ENCODE data around the gene TCERG1L.
"Not testable (repeated sequence)": the region's sequence is repeated elsewhere in the genome, so short reads cannot be mapped to it uniquely, and the experiment has no call there.

Gene TCERG1L

GRCh38 chr10:131248376-131249165, 63.0 kb downstream of the TCERG1L start:
- no peak for DNase-seq (ENCODE audit: low read depth in 2 of 2)

- DNase-seq (ENCODE audit: low read depth in 2 of 2): no peak
Measured at GRCh38 chr10:131247873-131248272, 63.6 kb downstream of the TCERG1L start.

- DNase-seq (ENCODE audit: low read depth in 2 of 2): no peak
Measured at GRCh38 chr10:131246775-131247174, 64.7 kb downstream of the TCERG1L start.

GRCh38 chr10:131246089-131246488, 65.4 kb downstream of the TCERG1L start:
- no peak for DNase-seq (ENCODE audit: low read depth in 2 of 2)

- DNase-seq (ENCODE audit: low read depth in 2 of 2): no peak
Measured at GRCh38 chr10:131245475-131246059, 66.0 kb downstream of the TCERG1L start.

- DNase-seq (ENCODE audit: low read depth in 2 of 2): no peak
Measured at GRCh38 chr10:131244836-131245235, 66.7 kb downstream of the TCERG1L start.

- no peak for DNase-seq (ENCODE audit: low read depth in 2 of 2)
Measured at GRCh38 chr10:131243076-131243475, 68.4 kb downstream of the TCERG1L start.

GRCh38 chr10:131242007-131242406, 69.5 kb downstream of the TCERG1L start:
- no peak for DNase-seq (ENCODE audit: low read depth in 2 of 2)

- no peak for DNase-seq (ENCODE audit: low read depth in 2 of 2)
Measured at GRCh38 chr10:131240691-131241090, 70.8 kb downstream of the TCERG1L start.

GRCh38 chr10:131239926-131240325, 71.6 kb downstream of the TCERG1L start:
- DNase-seq (ENCODE audit: low read depth in 2 of 2): no peak

GRCh38 chr10:131239450-131239849, 72.1 kb downstream of the TCERG1L start:
- no peak for DNase-seq (ENCODE audit: low read depth in 2 of 2)

- no peak for DNase-seq (ENCODE audit: low read depth in 2 of 2)
Measured at GRCh38 chr10:131238669-131239280, 72.7 kb downstream of the TCERG1L start.

GRCh38 chr10:131237991-131238651, 73.4 kb downstream of the TCERG1L start:
- no peak for DNase-seq (ENCODE audit: low read depth in 2 of 2)

- DNase-seq (ENCODE audit: low read depth in 2 of 2): not testable (repeated sequence)
Measured at GRCh38 chr10:131234606-131235005, 76.9 kb downstream of the TCERG1L start.

- DNase-seq (ENCODE audit: low read depth in 2 of 2): no peak
Measured at GRCh38 chr10:131233611-131234258, 77.8 kb downstream of the TCERG1L start.

- DNase-seq (ENCODE audit: low read depth in 2 of 2): no peak
Measured at GRCh38 chr10:131231965-131232541, 79.5 kb downstream of the TCERG1L start.

- DNase-seq (ENCODE audit: low read depth in 2 of 2): no peak
Measured at GRCh38 chr10:131231323-131231964, 80.1 kb downstream of the TCERG1L start.

- no peak for DNase-seq (ENCODE audit: low read depth in 2 of 2)
Measured at GRCh38 chr10:131230641-131231322, 80.7 kb downstream of the TCERG1L start.

- DNase-seq (ENCODE audit: low read depth in 2 of 2): no peak
Measured at GRCh38 chr10:131230166-131230565, 81.4 kb downstream of the TCERG1L start.

GRCh38 chr10:131227163-131227740, 84.3 kb downstream of the TCERG1L start:
- DNase-seq (ENCODE audit: low read depth in 2 of 2): no peak
